SH-SY5Y (cell line): Measurements from ENCODE around the gene TMBIM4.

Source experiments
- GATA2 ChIP-seq: IDR thresholded peaks from 2 replicates; pipeline ENCODE4 v1.6.1; 2011; ENCODE audit warnings: mild to moderate bottlenecking, low read depth, low read length
- GATA3 ChIP-seq: IDR thresholded peaks from 2 replicates; pipeline ENCODE4 v1.6.1; 2011; ENCODE audit warnings: low read depth, mild to moderate bottlenecking, low read length, moderate library complexity

GRCh38 chr12:66156654-66157053, 13.1 kb downstream of the TMBIM4 start:
- TF ChIP-seq GATA2 (no peak), GATA3 (no peak)
